OCI-LY7 (cell line): ENCODE measurements around the gene HENMT1. TPM values are rescaled to one million over a fixed set of nuclear protein-coding genes. Genes with fewer than 3 reads are reported as not detected.
"Not testable (repeated sequence)": the region's sequence is repeated elsewhere in the genome, so short reads cannot be mapped to it uniquely, and the experiment has no call there.

ENCODE experiments used
- BruUV-seq: library from RNA; stranded (reverse); fragments of 400-500 nt; replicated peaks from 2 replicates; lab custom pipeline; 2021; lab: Mats Ljungman, UMichigan
- CTCF ChIA-PET: fragments of 300-600 bp; sonication (Branson Sonifier 250); formaldehyde crosslinking; loops from one replicate; lab custom pipeline; 2022; ENCODE audit warnings: antibody characterized with exemption; ENCODE audit not compliant: unreplicated experiment; lab: Charles Lee
- POLR2A ChIA-PET: fragments of 300-600 bp; sonication (Branson Sonifier 250); formaldehyde crosslinking; loops from one replicate; lab custom pipeline; 2022; ENCODE audit warnings: antibody characterized with exemption; lab: Charles Lee
- DNase-seq: peaks from one replicate; pipeline ENCODE4 v3.0.0-alpha.2; 2015; ENCODE audit warnings: low spot score
- H2AFZ ChIP-seq: fragments of 200-600 bp; sonication (generic), shearing (Covaris generic); 2 replicates; pipeline ENCODE4 v1.6.1; 2014; ENCODE audit warnings: mild to moderate bottlenecking, antibody characterized with exemption, low read length, moderate library complexity
- H3K27ac ChIP-seq: fragments of 200-600 bp; sonication (generic); 2 replicates; pipeline ENCODE4 v1.5.1; 2014; ENCODE audit warnings: mixed run types, low read depth, mild to moderate bottlenecking, moderate library complexity, low read length, inconsistent platforms; ENCODE audit not compliant: poor library complexity, severe bottlenecking
- H3K36me3 ChIP-seq: fragments of 200-600 bp; sonication (generic); 2 replicates; pipeline ENCODE4 v1.6.1; 2014; ENCODE audit warnings: mild to moderate bottlenecking, antibody characterized with exemption, low read length, moderate library complexity, mixed read lengths; ENCODE audit not compliant: insufficient read depth
- H3K4me1 ChIP-seq: fragments of 200-600 bp; sonication (generic); 2 replicates; pipeline ENCODE4 v1.5.1; 2014; ENCODE audit warnings: mild to moderate bottlenecking, low read length; ENCODE audit not compliant: insufficient read depth, poor library complexity, severe bottlenecking
- H3K4me2 ChIP-seq: fragments of 200-600 bp; sonication (generic); 2 replicates; pipeline ENCODE4 v1.6.1; 2014; ENCODE audit warnings: mild to moderate bottlenecking, low read length
- H3K4me3 ChIP-seq: fragments of 200-600 bp; sonication (generic); 2 replicates; pipeline ENCODE4 v1.5.1; 2014; ENCODE audit warnings: mild to moderate bottlenecking, low read depth, low read length; ENCODE audit not compliant: poor library complexity, severe bottlenecking
- H3K79me2 ChIP-seq: fragments of 200-600 bp; sonication (generic); 2 replicates; pipeline ENCODE4 v1.6.1; 2016; ENCODE audit warnings: low read depth, mild to moderate bottlenecking, low read length, moderate library complexity, mixed read lengths; ENCODE audit not compliant: insufficient read depth
- H3K9me2 ChIP-seq: fragments of 200-600 bp; sonication (generic); 2 replicates; pipeline ENCODE4 v1.6.1; 2016; ENCODE audit warnings: mild to moderate bottlenecking, low read length, mixed read lengths; ENCODE audit not compliant: insufficient read depth
- H3K9me3 ChIP-seq: fragments of 200-600 bp; sonication (generic); 2 replicates; pipeline ENCODE4 v1.6.1; 2014; ENCODE audit warnings: mild to moderate bottlenecking, mixed run types, low read length, mixed read lengths
- H4K20me1 ChIP-seq: fragments of 200-600 bp; sonication (generic); 2 replicates; pipeline ENCODE4 v1.6.1; 2014; ENCODE audit warnings: mild to moderate bottlenecking, antibody characterized with exemption, low read length, moderate library complexity, mixed read lengths; ENCODE audit not compliant: insufficient read depth
- EZH2phosphoT487 ChIP-seq: fragments of 200-600 bp; sonication (generic); IDR thresholded peaks from 2 replicates; pipeline ENCODE4 v1.6.1; 2018; ENCODE audit warnings: low read depth, borderline replicate concordance, mild to moderate bottlenecking, mixed run types, antibody characterized with exemption, low read length, moderate library complexity, mixed read lengths
- intact Hi-C: fragments of 100-400 bp; cut with micrococcal nuclease; formaldehyde crosslinking; loops from one replicate; pipeline ENCODE4 v1.10.0; 2022; ENCODE audit not compliant: unreplicated experiment
- total RNA-seq, 2 experiments: library from RNA; depleted of rRNA in 1 of 2; stranded (reverse); fragments of >200 nt in 1 of 2; shearing (Covaris generic) in 1 of 2; gene quantifications; 2 replicates each; pipeline ENCODE4 v1.2.3, GENCODE V29; 2014 to 2022
- TF ChIP-seq, protein P1 (sequence below): fragments of 200-600 bp; sonication (generic); conservative IDR thresholded peaks from 2 replicates; pipeline ENCODE4 v1.5.1; 2014; ENCODE audit warnings: mild to moderate bottlenecking, antibody characterized with exemption, low read length, moderate library complexity, mixed read lengths

HENMT1 gene
- total RNA-seq, 2 experiments from 2014 or later = 0.84 TPM; not detected in 1

DNA sequence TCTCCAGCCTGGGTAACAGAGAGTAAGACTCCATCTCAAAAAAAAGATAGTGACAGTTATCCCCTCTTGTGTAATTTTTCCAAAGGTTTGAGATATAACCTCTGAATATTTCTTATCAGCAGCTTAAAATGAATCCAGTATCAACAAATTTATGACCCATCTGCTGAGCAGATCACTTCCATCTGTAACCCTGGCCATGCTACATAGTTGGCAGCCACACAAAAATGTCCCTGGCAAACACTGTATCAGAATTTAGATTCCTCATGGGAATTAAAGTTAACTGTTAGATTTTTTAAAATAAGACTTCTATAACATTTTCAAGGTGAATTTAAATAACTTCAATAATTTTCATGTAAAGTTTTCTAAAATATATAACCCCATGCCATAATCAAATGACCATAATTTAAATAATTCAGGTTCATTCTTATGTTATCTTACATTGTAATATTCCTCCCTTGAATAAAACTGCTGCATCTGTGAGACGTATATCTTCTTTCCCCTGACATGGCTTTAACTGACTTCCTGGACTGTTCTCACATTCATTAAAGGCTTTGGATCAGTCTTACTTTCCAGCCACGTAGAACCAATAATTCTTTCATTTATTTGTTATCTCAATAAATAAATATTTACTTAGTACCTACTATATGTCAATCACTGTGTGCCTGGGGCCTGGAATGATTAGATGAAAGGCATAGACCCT lies 25.9 kb upstream of the HENMT1 start:
- H3K79me2 ChIP-seq = peaks cover 14% of the 10 kb centered on the region; the same call in 1 of the 2 replicates
- no peaks in the 10 kb centered on the region for H3K36me3 ChIP-seq
- no peak overlapping the region for H3K27ac ChIP-seq
- peaks cover 10% of the 10 kb centered on the region for H3K4me1 ChIP-seq
- DNase-seq = no peak
- TF ChIP-seq, protein P1, sequence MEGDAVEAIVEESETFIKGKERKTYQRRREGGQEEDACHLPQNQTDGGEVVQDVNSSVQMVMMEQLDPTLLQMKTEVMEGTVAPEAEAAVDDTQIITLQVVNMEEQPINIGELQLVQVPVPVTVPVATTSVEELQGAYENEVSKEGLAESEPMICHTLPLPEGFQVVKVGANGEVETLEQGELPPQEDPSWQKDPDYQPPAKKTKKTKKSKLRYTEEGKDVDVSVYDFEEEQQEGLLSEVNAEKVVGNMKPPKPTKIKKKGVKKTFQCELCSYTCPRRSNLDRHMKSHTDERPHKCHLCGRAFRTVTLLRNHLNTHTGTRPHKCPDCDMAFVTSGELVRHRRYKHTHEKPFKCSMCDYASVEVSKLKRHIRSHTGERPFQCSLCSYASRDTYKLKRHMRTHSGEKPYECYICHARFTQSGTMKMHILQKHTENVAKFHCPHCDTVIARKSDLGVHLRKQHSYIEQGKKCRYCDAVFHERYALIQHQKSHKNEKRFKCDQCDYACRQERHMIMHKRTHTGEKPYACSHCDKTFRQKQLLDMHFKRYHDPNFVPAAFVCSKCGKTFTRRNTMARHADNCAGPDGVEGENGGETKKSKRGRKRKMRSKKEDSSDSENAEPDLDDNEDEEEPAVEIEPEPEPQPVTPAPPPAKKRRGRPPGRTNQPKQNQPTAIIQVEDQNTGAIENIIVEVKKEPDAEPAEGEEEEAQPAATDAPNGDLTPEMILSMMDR = no peak
- no peak for TF ChIP-seq EZH2phosphoT487
- CTCF ChIA-PET = no interaction called here
- H3K4me3 ChIP-seq = no peak overlapping the region
- BruUV-seq = no TSS peak
- intact Hi-C loops = no loop called here
- no peaks in the 10 kb centered on the region for H4K20me1 ChIP-seq
- no peak overlapping the region for H3K4me2 ChIP-seq
- no peaks in the 10 kb centered on the region for H3K9me3 ChIP-seq
- H2AFZ ChIP-seq = no peak overlapping the region
- no peaks in the 10 kb centered on the region for H3K9me2 ChIP-seq
- POLR2A ChIA-PET = interaction anchor here (0.6 kb wide), 1 partner anchor 225 kb away, joined by 8 read pairs; no protein-coding TSS in a partner anchor

DNA sequence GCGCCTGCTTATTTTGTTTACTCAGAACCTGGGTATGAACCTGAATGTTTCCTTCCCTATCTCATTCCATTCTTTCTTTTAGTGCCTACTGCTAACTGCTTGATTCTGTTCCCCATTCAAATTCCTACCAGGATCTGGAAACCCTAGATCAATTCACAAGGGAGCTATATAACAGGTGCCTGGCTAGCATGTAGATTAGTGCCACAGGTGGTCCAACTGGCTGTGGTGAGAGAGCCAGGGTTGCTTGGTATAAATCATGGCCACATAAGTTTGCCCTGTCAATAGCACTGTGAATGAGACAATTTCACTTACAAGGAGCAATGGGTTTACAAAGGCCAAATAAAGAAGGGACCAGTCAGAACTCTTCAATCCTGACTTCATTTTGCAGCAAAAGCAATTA lies 24.6 kb upstream of the HENMT1 start:
- POLR2A ChIA-PET = no interaction called here
- intact Hi-C loops = no loop called here
- H3K4me3 ChIP-seq = no peak overlapping the region
- no peak for DNase-seq
- H3K9me2 ChIP-seq = no peaks in the 10 kb centered on the region
- no peak for TF ChIP-seq EZH2phosphoT487
- TF ChIP-seq, protein P1 = no peak
- peaks cover 2% of the 10 kb centered on the region; the same call in 1 of the 2 replicates for H3K79me2 ChIP-seq
- no peaks in the 10 kb centered on the region for H4K20me1 ChIP-seq
- H3K36me3 ChIP-seq = no peaks in the 10 kb centered on the region
- no peak overlapping the region for H3K27ac ChIP-seq
- peaks cover 2% of the 10 kb centered on the region for H3K4me1 ChIP-seq
- CTCF ChIA-PET = no interaction called here
- H3K4me2 ChIP-seq = no peak overlapping the region
- no peak overlapping the region for H2AFZ ChIP-seq
- H3K9me3 ChIP-seq = no peaks in the 10 kb centered on the region
- no TSS peak for BruUV-seq

DNA sequence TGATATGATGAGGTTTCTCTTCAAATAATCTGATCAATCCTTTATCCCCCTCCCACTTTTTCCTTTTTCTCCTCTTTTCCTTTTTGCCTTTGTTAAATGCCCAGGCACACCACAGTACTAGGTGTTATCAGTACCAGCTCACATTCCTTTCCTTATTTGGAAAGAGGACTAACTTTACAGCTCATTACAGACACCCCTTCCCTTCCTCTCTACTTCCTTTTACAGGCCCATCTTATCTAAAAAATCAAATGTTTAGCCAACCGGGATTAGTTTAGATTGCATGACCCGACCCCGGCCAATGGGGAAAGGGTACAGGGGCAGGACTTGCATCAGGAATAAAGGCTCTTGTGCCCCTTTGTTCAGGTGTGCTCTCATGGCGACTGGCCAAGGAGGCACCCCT lies 20.8 kb upstream of the HENMT1 start:
- H2AFZ ChIP-seq, H3K4me3 ChIP-seq, H3K36me3 ChIP-seq, intact Hi-C loops, BruUV-seq, H3K4me1 ChIP-seq, CTCF ChIA-PET, H3K4me2 ChIP-seq, H4K20me1 ChIP-seq, H3K27ac ChIP-seq, DNase-seq, H3K79me2 ChIP-seq, H3K9me3 ChIP-seq, H3K9me2 ChIP-seq: not testable (repeated sequence)
- POLR2A ChIA-PET = interaction anchor here (0.6 to 2.9 kb wide), 2 partner anchors 10 to 42 kb away, joined by 6 to 14 read pairs; partner anchors contain the start of gene PRPF38B
